ENCODE results near the gene PTCD1. TPM values are rescaled to one million over a fixed set of nuclear protein-coding genes. Genes with fewer than 3 reads are reported as not detected.
A peak's percentile ranks its signal among the peaks of the same experiment; 100 is the strongest.
"Not testable (repeated sequence)": the region's sequence is repeated elsewhere in the genome, so short reads cannot be mapped to it uniquely, and the experiment has no call there.

The PTCD1 gene
- total RNA-seq, 2 donors from 2014 or later, result 4.4 to 4.5 TPM

DNA sequence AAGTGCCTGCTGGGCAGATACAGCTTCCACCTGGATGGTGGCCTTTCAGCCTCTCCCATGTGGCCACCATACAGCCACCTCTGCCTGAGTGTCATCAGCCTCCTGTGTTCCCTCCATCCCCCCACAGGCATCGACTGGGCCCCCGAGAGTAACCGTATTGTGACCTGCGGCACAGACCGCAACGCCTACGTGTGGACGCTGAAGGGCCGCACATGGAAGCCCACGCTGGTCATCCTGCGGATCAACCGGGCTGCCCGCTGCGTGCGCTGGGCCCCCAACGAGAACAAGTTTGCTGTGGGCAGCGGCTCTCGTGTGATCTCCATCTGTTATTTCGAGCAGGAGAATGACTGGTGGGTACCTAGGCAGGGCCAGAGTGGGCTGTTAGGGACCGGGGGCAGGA lies 50.7 kb downstream of the PTCD1 start:
- H3K27ac Mint-ChIP-seq, result peak overlapping the region in 1 of 2 donors; percentile 48
- no peak for DNase-seq (ENCODE audit: low spot score in 2 of 2)
- no peak for ATAC-seq
- H3K36me3 Mint-ChIP-seq, result peaks cover 15 to 24% of the 10 kb centered on the region in 2 donors
- no peaks in the 10 kb centered on the region for H3K9me3 Mint-ChIP-seq

GRCh38 chr7:99387239-99387635 lies 51.4 kb downstream of the PTCD1 start:
- H3K27ac Mint-ChIP-seq, result peak overlapping the region in 1 of 2 donors; percentile 22
- not testable (repeated sequence) for DNase-seq (ENCODE audit: low spot score in 2 of 2); ATAC-seq; H3K9me3 Mint-ChIP-seq
- H3K36me3 Mint-ChIP-seq, result peaks cover 15 to 24% of the 10 kb centered on the region in 2 donors

- H3K27ac Mint-ChIP-seq, result peak overlapping the region; percentile 22 to 75
- H3K36me3 Mint-ChIP-seq, result peaks cover 15 to 22% of the 10 kb centered on the region in 2 donors
- peak; percentile 48 to 50 for ATAC-seq
- H3K9me3 Mint-ChIP-seq, result no peaks in the 10 kb centered on the region
- DNase-seq (ENCODE audit: low spot score in 2 of 2), result no peak
Measured at GRCh38 chr7:99386584-99387238, 51.9 kb downstream of the PTCD1 start.

DNA sequence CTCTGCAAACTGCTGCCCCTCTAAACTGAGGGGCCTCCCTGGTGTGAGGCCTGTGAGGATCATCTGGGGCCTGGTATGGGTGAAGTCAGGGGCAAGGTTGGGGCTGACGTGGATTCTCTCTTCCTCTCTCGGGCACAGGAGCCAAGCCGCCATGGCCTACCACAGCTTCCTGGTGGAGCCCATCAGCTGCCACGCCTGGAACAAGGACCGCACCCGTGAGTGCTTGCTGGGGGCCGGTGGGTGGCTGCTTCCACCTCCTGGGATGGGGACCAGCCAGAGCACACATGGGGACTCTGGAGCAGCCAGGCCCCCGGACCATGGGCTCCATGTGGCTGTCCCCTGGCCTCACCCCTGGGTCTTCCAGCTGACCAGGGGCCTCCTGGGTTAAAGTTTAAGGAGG lies 53.0 kb downstream of the PTCD1 start:
- H3K27ac Mint-ChIP-seq, result peak overlapping the region; percentile 74 to 75

GRCh38 chr7:99384523-99384922 lies 54.1 kb downstream of the PTCD1 start:
- Mint-ChIP-seq H3K9me3 (no peaks in the 10 kb centered on the region), H3K27ac (peak overlapping the region in 1 of 2 donors; percentile 36), H3K36me3 (peaks cover 20% of the 10 kb centered on the region in 2 donors)
- DNase-seq (ENCODE audit: low spot score in 2 of 2), result no peak
- no peak for ATAC-seq

More for the DNA sequence above, 53.0 kb downstream of the PTCD1 start:
- ATAC-seq (no peak), DNase-seq (ENCODE audit: low spot score in 2 of 2) (no peak)
- Mint-ChIP-seq H3K9me3 (no peaks in the 10 kb centered on the region), H3K36me3 (peaks cover 17 to 20% of the 10 kb centered on the region in 2 donors)

GRCh38 chr7:99383791-99384370 lies 54.7 kb downstream of the PTCD1 start:
- ATAC-seq, result no peak
- no peak for DNase-seq (ENCODE audit: low spot score in 2 of 2)
- H3K36me3 Mint-ChIP-seq, result peaks cover 20 to 25% of the 10 kb centered on the region in 2 donors
- H3K27ac Mint-ChIP-seq, result peak overlapping the region in 1 of 2 donors; percentile 82
- H3K9me3 Mint-ChIP-seq, result no peaks in the 10 kb centered on the region

GRCh38 chr7:99383203-99383602 lies 55.4 kb downstream of the PTCD1 start:
- Mint-ChIP-seq H3K27ac (peak overlapping the region; percentile 82 to 95), H3K36me3 (peaks cover 17 to 26% of the 10 kb centered on the region in 2 donors), H3K9me3 (no peaks in the 10 kb centered on the region)
- ATAC-seq (no peak), DNase-seq (ENCODE audit: low spot score in 2 of 2) (no peak)

GRCh38 chr7:99381664-99382075 lies 56.9 kb downstream of the PTCD1 start:
- DNase-seq (ENCODE audit: low spot score in 2 of 2) (no peak), ATAC-seq (no peak)
- H3K36me3 Mint-ChIP-seq, result peaks cover 13 to 35% of the 10 kb centered on the region in 2 donors
- peak overlapping the region in 1 of 2 donors; percentile 93 for H3K27ac Mint-ChIP-seq
- H3K9me3 Mint-ChIP-seq, result no peaks in the 10 kb centered on the region

GRCh38 chr7:99380823-99381663 lies 57.6 kb downstream of the PTCD1 start:
- Mint-ChIP-seq H3K36me3 (peaks cover 13 to 35% of the 10 kb centered on the region in 2 donors), H3K27ac (peak overlapping the region; percentile 93 to 95), H3K9me3 (no peaks in the 10 kb centered on the region)
- peak; percentile 80 to 93 for DNase-seq (ENCODE audit: low spot score in 2 of 2)
- ATAC-seq, result peak; percentile 89 to 90

DNA sequence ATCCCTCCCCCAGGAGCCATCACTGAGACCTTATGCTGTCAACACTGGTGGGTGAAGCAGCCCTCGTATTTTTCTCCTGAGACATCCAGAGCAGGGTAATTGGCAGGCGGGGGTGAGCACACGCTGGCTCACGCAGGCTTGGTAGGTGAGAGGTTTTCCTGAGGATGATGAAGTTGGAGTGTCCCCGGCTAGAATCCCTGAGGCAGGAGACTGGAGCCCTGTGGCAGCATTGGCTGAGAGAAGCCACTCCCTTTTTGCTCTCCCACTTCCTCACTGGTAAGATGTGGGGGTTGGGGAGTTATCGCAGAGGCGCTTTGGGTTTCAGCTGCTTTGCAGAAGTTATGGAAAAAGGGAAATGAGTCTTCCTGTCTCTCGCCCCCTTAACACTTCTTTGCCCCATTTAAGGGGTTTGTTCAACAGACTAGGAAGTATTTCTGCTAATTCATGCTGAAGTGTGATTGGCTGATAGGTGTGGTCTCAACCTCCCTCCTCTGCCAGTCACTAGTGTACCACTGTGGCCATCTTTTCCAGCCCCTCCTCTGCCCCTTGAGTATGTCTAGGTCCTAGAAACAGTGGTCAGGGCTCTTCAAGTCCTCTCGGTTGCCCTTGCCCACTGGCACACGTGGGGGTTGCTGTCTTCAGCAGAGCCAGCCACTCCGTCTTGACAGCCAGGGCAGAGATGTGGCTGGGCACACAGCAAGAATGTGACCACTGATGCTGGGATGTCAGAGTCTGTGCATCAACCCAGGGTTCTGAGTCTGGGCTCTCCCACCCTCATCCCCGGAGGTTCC lies 58.4 kb downstream of the PTCD1 start:
- H3K36me3 Mint-ChIP-seq, result peaks cover 13 to 35% of the 10 kb centered on the region in 2 donors
- H3K27ac Mint-ChIP-seq, result peak overlapping the region; percentile 93 to 95
- peak; percentile 37 to 70 for DNase-seq (ENCODE audit: low spot score in 2 of 2)
- H3K9me3 Mint-ChIP-seq, result no peaks in the 10 kb centered on the region
- peak; percentile 30 to 47 for ATAC-seq

DNA sequence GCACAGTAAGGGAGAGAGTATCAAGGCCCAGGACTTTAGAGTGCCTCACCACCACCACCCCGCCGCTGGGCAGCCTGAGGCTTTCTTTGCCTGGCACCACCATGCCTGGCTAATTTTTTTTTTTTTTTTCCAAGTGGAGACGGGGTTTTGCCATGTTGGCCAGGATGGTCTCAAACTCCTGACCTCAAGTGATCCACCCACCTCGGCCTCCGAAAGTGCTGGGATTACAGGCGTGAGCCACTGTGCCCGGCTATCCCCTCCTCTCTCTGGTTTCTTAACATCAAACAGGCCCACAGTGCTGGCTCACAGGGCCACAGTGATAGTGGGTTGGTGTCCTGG lies 58.9 kb downstream of the PTCD1 start:
- DNase-seq (ENCODE audit: low spot score in 2 of 2); H3K9me3 Mint-ChIP-seq; ATAC-seq: not testable (repeated sequence)
- Mint-ChIP-seq H3K27ac (peak overlapping the region; percentile 93 to 95), H3K36me3 (peaks cover 13 to 35% of the 10 kb centered on the region in 2 donors)

DNA sequence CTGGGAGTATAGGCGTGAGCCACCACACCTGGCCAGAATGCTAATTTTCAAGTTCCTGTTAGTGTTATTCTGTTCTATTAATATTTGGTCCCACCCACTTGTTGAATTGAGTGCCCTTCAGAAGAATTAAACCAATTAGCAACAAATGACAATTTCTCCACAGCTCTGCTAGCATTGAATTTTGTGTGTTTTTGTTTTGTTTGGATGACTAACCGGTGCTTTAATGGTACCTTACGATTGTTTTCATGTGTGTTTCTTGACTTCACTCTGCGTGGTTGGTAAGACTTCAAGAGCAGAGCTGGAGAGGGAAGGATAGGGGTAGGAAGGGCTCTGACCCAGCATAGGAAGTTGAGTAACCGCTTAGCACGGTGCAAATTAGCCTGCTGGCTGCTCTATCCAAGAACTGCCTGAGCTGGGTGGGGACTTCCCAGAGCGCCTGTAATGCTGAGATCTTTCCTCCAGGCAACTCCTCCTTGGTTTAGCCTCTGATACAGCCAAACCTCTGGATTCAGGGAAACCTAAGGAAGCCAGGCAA lies 59.5 kb downstream of the PTCD1 start:
- peak; percentile 17 to 25 for ATAC-seq
- peak in 1 of 2 donors; percentile 41 for DNase-seq (ENCODE audit: low spot score in 2 of 2)
- Mint-ChIP-seq H3K9me3 (no peaks in the 10 kb centered on the region), H3K36me3 (peaks cover 13 to 35% of the 10 kb centered on the region in 2 donors), H3K27ac (peak overlapping the region; percentile 93 to 95)

DNA sequence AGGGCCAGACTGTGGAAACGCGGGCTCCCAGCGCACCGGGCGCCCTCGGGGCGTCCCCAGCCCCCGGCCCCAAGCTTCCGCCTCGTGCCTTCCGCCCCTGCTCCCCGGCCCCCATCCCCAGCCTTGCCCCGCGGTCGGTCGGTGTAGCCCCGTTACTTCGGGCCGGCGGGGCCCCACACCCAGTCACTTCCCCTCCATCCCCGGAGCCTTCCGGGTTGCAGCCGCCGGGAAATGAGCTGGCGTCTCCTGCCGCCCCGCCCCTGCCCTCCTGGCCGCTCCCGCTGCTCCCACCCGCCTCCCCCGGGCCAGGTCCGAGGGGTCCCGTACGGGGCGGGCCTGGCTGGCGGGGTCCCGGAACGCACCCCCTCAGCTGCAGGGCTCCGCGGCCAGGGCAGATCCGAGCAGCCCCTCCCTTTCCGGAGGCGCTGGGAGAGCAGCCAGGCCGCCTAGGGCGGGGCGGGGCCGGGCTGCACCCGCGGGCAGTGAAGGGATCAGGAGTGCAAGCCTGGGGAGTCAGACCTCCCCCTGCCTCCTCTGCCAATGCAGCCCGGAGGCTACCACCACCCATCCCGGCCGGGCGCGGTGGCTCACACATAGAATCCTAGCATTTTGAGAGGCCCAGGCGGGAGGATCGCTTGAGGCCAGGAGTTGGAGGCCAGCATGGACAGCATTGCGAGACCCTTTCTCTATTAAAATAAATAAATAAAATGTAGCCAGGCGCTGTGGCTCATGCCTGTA lies 63.4 kb downstream of the PTCD1 start:
- peak overlapping the region; percentile 72 to 85 for H3K27ac Mint-ChIP-seq
- peak; percentile 50 to 66 for ATAC-seq
- no peaks in the 10 kb centered on the region for H3K9me3 Mint-ChIP-seq
- peaks cover 0 to 19% of the 10 kb centered on the region in 2 donors for H3K36me3 Mint-ChIP-seq
- peak; percentile 75 to 81 for DNase-seq (ENCODE audit: low spot score in 2 of 2)

DNA sequence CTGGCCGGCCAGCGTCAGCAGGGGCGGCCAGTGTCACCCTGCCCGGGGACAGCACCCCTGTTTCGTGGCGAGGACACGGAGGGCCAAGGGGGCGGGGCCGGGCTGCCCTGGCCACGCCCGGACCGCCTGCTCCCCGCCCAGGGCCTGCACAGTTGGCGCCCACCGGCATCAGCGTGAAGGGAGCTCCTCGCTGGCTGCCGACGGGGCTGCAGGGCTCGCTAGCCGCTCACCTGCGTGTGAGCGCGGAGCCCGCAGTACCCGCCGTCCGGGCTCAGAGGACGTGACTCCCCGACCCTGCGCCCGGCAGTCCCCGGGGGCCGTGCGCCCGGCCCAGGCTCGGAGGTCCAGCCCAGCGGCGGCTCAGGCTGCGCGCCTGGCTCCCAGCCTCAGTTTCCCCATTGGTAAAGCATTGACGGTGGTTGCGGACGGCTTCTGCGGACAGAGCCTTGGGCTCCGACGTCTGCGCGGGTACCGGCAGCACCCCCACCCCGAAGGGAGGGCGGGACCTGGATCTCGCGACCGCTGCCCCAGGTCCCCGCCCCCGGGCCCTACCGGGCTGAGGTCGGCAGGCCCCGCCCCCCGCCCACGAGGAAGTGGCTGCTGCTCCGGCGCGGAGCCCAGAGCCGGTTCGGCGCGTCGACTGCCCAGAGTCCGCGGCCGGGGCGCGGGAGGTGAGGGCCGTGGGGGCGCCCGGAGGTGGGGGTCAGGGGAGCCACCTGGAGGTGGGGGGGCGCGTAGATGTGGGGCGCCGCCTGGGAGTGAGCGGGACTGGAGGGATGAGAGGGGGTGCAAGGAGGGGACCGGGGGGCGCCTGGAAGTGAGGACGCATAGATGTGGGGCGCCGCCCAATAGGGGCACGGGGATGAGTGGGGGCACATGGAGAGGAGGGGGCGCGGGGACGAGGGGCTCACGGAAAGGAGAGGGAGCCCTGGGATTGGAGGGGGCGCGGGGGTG lies 64.2 kb downstream of the PTCD1 start, which contains the start of gene ARPC1B:
Gene ARPC1B, plus strand, starts transcription at position 620 of the 954 bp plus-strand sequence. CDS start 10,985 bp downstream, outside the sequence.
- peak; percentile 76 to 82 for ATAC-seq
- peaks cover 0 to 15% of the 10 kb centered on the region in 2 donors for H3K36me3 Mint-ChIP-seq

More for the DNA sequence above, 64.2 kb downstream of the PTCD1 start, which contains the start of gene ARPC1B:
- H3K27ac Mint-ChIP-seq, result peak within 1 kb of the TSS; percentile 72 to 85
- peak; percentile 80 to 87 for DNase-seq (ENCODE audit: low spot score in 2 of 2)
- no peaks in the 10 kb centered on the region for H3K9me3 Mint-ChIP-seq
